Body of pancreas (tissue), 4 donors: ENCODE results near the gene KRTAP1-4.

Source experiments
- POLR2A ChIP-seq, 3 donors: fragments of 450-650 bp; IDR thresholded peaks; one replicate each; pipeline ENCODE4 v1.6.1; 2016; ENCODE audit warnings: antibody characterized with exemption in 3 of 3, mild to moderate bottlenecking in 2 of 3
- TF ChIP-seq, protein P1 (sequence below), 7 experiments: fragments of 450-650 bp in 4 of 7; fragments of 200-600 bp in 3 of 7; sonication (generic) in 3 of 7; IDR thresholded peaks; one replicate each; pipeline ENCODE4 v1.5.1; 2016 to 2019; ENCODE audit warnings: antibody characterized with exemption in 7 of 7

DNA sequence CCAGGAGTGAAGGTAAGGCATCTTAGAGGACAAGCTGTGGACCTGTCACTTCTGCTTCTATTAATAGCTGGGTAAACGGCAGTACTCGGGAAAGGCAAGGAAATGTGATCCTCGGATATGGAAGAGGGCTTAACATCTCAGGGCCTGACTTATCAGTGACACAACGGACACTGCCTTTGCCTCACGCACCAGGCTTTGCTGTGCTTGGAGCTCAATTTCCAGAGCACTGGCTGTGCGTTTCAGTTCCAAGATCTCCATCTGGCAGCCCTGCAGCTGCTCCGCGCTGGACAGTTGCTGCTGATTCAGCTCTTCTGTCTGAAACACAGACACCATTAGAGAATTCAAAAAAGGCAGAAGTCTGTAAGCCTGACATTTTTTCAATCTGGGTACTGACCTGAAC, 49.4 kb downstream of the KRTAP1-4 start:
- TF ChIP-seq, protein P1, sequence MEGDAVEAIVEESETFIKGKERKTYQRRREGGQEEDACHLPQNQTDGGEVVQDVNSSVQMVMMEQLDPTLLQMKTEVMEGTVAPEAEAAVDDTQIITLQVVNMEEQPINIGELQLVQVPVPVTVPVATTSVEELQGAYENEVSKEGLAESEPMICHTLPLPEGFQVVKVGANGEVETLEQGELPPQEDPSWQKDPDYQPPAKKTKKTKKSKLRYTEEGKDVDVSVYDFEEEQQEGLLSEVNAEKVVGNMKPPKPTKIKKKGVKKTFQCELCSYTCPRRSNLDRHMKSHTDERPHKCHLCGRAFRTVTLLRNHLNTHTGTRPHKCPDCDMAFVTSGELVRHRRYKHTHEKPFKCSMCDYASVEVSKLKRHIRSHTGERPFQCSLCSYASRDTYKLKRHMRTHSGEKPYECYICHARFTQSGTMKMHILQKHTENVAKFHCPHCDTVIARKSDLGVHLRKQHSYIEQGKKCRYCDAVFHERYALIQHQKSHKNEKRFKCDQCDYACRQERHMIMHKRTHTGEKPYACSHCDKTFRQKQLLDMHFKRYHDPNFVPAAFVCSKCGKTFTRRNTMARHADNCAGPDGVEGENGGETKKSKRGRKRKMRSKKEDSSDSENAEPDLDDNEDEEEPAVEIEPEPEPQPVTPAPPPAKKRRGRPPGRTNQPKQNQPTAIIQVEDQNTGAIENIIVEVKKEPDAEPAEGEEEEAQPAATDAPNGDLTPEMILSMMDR (IDR thresholded peaks at IDR 0.05): no peak
- TF ChIP-seq POLR2A (IDR thresholded peaks at IDR 0.05): no peak
